ENCODE data around the gene RAC3.

The RAC3 gene

GRCh38 chr17:82039695-82040299, 8.3 kb downstream of the RAC3 start:
- no peak for DNase-seq (ENCODE audit: low read depth in 2 of 3, low spot score in 2 of 3)

GRCh38 chr17:82041144-82041814, 9.8 kb downstream of the RAC3 start:
- no peak for DNase-seq (ENCODE audit: low read depth in 2 of 3, low spot score in 2 of 3)

GRCh38 chr17:82042649-82043048, 11.2 kb downstream of the RAC3 start:
- DNase-seq (ENCODE audit: low read depth in 2 of 3, low spot score in 2 of 3), result no peak

GRCh38 chr17:82043507-82043906, 12.0 kb downstream of the RAC3 start:
- no peak for DNase-seq (ENCODE audit: low read depth in 2 of 3, low spot score in 2 of 3)

- no peak for DNase-seq (ENCODE audit: low read depth in 2 of 3, low spot score in 2 of 3)
Observed at GRCh38 chr17:82045936-82046484, 14.5 kb downstream of the RAC3 start.

- DNase-seq (ENCODE audit: low read depth in 2 of 3, low spot score in 2 of 3), result no peak
Observed at GRCh38 chr17:82046903-82047302, 15.4 kb downstream of the RAC3 start.

- no peak for DNase-seq (ENCODE audit: low read depth in 2 of 3, low spot score in 2 of 3)
Observed at GRCh38 chr17:82047379-82047778, 15.9 kb downstream of the RAC3 start.

GRCh38 chr17:82047914-82048570, 16.6 kb downstream of the RAC3 start:
- no peak for DNase-seq (ENCODE audit: low read depth in 2 of 3, low spot score in 2 of 3)

- no peak for DNase-seq (ENCODE audit: low read depth in 2 of 3, low spot score in 2 of 3)
Observed at GRCh38 chr17:82048571-82048971, 17.1 kb downstream of the RAC3 start.

- DNase-seq (ENCODE audit: low read depth in 2 of 3, low spot score in 2 of 3), result no peak
Observed at GRCh38 chr17:82049106-82049505, 17.6 kb downstream of the RAC3 start.

GRCh38 chr17:82049521-82049971, 18.1 kb downstream of the RAC3 start:
- DNase-seq (ENCODE audit: low read depth in 2 of 3, low spot score in 2 of 3), result no peak

- no peak for DNase-seq (ENCODE audit: low read depth in 2 of 3, low spot score in 2 of 3)
Observed at GRCh38 chr17:82050152-82050760, 18.8 kb downstream of the RAC3 start.

GRCh38 chr17:82050761-82051641, 19.5 kb downstream of the RAC3 start:
- no peak for DNase-seq (ENCODE audit: low read depth in 2 of 3, low spot score in 2 of 3)

- peak; percentile 61 to 72 (median 71) for DNase-seq (ENCODE audit: low read depth in 2 of 3, low spot score in 2 of 3)
Observed at GRCh38 chr17:82051776-82052637, 20.5 kb downstream of the RAC3 start, which contains the start of the genes GPS1 and RFNG. Gene GPS1, plus strand, starts transcription at chr17:82051898. Its CDS starts 34 bp downstream, at chr17:82051932. Gene RFNG, minus strand, starts transcription at chr17:82051811. Its CDS starts 45 bp downstream, at chr17:82051766.

GRCh38 chr17:82052638-82053059, 21.2 kb downstream of the RAC3 start:
- DNase-seq (ENCODE audit: low read depth in 2 of 3, low spot score in 2 of 3), result no peak

GRCh38 chr17:82053130-82053529, 21.7 kb downstream of the RAC3 start:
- no peak for DNase-seq (ENCODE audit: low read depth in 2 of 3, low spot score in 2 of 3)

- no peak for DNase-seq (ENCODE audit: low read depth in 2 of 3, low spot score in 2 of 3)
Observed at GRCh38 chr17:82053556-82054263, 22.2 kb downstream of the RAC3 start.

GRCh38 chr17:82054351-82055022, 23.0 kb downstream of the RAC3 start:
- no peak for DNase-seq (ENCODE audit: low read depth in 2 of 3, low spot score in 2 of 3)

Measured in activated CD8-positive, alpha-beta memory T cell treated with anti-CD3 and anti-CD28 coated beads for 48 hours (primary cell).